Measurements from ENCODE around the gene CCDC57. TPM values are rescaled to one million over a fixed set of nuclear protein-coding genes. Genes with fewer than 3 reads are reported as not detected.
A peak's percentile ranks its signal among the peaks of the same experiment; 100 is the strongest.

Gene CCDC57
- polyA plus RNA-seq, 5 donors: 42.5 to 68.9 (median 64.8) TPM

- no peak for DNase-seq
These were observed 129.6 kb downstream of the CCDC57 start for GRCh38 chr17:82083009-82083408.

DNA sequence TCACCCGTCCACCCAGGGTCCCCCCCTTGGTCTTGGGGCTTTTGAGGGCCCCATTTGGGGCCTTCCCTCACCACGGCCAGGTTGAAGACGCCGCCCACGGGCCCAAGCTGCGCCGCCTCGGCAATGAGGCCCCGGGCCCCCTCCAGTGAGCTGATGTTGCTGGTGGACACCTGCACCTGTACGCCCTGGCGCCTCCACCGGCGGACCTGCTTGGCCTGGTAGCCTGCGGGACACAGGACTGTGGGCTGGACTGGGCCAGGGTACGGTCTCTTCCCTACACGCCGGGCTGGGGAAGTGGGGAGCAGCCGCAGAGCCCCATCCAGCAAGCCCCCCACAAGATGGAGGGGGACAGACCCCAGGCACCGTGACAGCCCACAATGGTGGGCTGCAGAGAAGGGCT lies 130.2 kb downstream of the CCDC57 start:
- DNase-seq: no peak

DNA sequence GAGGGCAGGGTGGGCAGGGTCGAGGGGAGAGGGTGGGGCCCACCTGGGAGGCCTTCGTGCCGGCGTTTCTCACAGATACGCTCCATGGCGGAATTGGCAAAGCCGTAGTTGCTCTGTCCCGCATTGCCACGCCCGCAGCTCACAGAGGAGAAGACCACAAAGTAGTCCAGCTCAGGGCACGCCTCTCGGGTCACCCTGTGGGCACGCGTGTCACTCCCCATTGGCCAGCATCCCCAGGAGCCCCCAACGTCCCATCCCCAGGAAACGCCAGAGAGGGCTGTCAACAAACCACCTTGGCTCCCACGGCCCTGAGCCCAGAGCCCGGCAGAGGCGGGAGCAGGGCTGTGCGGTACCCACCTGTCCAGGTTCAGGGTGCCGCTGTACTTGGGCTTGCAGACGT lies 130.7 kb downstream of the CCDC57 start:
- DNase-seq: no peak

- no peak for DNase-seq
These were observed 131.1 kb downstream of the CCDC57 start for GRCh38 chr17:82081546-82081945.

DNA sequence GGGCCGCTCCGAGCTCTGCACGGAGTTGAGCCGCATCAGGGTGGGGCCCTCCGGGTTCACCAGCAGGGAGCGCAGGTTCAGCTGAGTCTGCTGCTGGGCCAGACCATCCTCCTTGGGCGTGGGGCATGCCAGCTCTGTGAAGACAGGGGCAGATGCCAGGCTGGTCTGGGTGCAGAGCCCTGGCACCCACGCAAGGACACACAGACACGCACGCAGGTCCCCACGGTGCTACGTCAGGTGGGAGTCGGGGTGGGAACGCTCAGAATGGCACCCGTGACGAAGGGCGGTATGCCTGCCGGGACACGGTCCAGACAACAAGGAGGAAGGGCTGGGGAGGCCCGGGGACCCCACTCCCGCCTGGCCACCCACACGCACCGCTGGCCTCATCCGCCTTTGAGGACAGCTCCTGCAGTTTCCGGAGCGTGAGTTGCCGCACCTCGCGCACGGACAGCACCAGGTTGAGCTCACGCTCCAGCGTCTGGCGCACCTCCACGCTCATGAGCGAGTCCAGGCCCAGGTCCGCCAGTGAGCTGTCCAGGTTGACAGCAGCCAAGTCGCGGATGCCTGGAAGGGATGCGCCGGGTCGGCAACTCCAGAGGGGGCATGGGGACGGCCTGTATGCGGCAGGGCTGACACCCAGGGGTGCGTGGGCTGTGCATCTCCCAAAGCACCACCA lies 131.7 kb downstream of the CCDC57 start:
- DNase-seq: no peak

DNA sequence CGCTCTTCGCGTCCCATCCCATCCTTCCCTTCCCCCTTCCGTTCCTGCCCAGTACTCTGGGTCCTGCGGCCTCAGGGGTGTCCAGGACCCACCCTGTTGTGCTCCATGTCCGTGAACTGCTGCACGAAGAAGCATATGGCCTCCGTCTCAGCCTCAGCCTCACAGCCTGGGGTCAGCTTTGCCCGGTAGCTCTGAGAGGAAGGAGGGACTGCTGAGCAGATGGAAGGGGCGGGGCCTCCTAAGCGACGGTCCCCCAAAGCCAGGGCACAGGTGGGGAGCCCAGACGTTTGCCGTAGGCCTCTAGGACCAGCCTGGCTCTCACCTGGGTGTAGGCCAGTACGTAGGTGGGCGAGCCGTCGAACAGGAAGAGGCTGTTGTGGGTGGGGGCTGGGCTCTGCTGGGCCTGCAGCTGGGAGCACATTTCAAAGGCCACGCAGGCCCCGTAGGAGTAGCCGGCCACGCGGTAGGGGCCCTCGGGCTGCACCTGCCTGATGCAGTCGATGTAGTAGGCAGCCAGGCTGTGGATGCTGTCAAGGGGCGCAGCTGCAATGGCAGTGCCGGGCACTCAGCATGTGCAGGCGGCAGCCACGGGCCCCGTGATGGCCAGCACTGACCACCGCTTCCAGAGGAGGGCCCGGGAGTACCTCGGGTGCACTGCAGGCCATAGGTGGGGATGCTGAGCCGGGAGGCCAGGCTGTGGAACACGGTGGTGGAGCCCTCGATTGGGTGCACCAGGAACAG lies 132.4 kb downstream of the CCDC57 start:
- no peak for DNase-seq

GRCh38 chr17:82079001-82079677 lies 133.5 kb downstream of the CCDC57 start:
- no peak for DNase-seq

DNA sequence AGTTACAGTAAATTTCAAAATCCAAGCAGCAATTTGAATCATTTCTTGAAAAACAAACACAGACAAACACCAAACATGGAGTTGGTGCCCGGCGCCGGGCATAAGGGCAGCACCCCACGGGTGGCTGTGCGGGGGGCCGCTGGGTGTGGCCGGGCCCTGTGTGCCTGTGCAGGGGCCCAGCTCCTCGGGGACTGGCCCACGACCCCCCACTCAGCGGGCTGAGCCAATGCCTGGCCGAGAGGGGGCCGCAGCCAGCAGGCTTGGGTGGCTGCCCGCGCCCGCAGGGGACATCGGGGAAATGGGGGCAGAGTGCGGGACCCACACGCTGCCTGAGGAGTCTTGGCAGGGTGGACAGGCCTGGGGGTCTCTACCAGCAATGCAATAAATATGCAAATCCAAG lies 134.2 kb downstream of the CCDC57 start:
- no peak for DNase-seq

- no peak for DNase-seq
These were observed 134.9 kb downstream of the CCDC57 start for GRCh38 chr17:82077617-82078358.

DNA sequence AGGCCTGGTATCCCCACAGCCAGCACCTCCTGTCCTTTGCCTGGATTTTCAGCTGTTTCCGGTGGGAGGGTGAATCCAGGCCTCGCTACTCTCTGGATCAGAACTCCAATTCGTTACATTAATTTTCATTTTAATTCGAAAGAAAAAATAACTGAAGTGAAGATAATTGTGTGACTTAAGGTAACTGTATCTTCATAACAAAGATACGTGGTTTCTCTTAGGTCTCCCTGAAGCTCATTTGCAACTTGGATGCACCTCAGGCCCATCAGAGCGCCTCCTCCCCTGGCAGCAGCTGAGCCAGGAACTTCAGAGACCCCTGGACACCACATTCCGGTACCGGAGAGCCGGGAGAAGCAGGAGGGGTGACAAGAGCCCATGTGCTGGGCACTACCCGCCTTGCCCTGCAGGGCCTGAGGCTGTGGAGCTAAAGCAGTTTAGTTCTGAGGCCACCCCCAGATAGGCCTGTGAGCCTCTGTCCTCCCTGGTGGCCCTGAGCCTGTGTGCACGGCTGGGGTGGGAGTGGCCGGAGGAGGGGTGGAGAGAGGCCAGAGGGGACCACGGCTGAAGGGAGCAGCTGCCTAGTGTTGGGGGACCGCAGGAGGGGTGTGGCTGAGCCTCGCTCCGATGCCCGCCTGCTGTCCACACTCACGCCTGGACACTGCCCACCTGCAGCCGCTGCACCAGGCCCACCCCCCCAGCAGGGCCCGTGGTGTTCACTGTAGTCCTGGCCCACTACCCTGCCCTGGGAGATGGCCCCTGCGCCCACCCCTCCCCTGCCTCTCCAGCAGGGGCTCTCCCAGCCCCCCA lies 135.7 kb downstream of the CCDC57 start:
- no peak for DNase-seq

DNA sequence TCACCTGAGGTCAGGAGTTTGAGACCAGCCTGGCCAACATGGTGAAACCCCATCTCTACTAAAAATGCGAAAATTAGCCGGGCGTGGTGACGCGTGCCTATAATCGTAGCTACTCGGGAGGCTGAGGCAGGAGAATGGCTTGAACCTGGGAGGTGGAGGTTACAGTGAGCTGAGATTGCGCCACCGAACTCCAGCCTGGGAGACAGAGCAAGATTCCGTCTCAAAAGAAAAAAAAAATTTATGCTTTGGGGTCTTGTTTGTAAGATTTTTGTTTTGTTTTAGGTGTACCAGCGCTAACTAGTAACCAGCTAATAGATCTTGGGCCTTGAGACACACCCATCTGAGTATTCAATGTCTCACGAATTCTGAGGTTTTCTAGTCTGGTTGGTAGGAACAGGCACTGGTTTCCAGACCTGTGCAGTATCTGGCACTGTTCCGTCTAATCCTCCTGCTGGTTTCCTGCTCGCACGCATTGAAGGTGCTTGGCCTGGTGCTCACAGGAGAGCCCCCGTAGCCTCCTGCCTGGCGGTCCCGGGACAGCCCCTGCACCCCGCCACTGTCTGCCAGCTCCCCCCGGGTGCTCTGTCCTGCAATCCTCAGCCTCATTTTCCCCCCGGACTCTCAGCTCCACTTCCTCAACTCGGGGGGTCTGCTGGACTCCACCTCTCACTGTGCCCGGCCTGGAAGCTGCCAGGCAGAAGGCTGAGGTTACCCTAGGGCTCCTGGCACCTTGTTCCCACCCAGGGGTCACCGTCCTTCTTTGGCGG lies 136.4 kb downstream of the CCDC57 start:
- DNase-seq: no peak

DNA sequence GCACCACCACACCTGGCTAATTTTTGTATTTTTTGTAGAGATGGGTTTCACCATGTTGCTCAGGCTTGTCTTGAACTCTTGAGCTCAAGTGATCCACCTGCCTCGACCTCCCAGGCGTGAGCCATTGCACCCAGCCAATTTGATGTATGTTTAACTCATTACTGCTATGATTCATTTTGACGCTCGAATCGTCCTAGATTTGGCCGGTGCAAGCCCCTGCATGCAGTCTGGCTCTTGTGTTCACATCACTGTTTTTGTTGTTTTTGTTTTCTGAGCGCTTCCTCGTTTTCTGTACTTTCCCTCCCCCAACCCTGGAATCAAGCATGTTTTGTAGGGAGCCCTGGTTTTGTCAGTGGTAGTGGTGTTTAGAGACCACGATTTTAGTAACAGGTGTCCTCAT lies 139.2 kb downstream of the CCDC57 start:
- no peak for DNase-seq

DNA sequence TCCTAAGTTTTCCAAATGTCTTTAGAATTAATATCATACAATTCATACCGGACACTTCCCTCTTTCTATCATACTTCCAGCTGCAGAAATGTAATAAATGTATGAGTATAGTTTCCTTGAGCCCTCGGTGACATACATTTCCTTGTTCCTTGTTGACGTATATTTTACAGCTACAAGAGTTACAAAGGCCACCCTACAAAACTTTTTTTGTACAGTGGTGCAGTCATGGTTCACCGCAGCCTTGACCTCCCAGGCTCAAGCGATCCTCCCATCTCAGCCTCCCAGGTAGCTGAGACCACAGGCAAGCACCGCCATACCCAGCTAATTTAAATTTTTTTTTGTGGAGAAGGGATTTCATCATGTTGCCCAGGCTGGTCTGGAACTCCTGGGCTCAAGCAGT lies 139.8 kb downstream of the CCDC57 start:
- no peak for DNase-seq

GRCh38 chr17:82070611-82071010 lies 142.0 kb downstream of the CCDC57 start:
- DNase-seq: no peak

- DNase-seq: peak; percentile 43 to 61
These were observed 146.9 kb downstream of the CCDC57 start, which contains the start of gene DUS1L for GRCh38 chr17:82065638-82066303. DUS1L (minus strand) TSS chr17:82065804; CDS start chr17:82065059, 745 bp downstream.

GRCh38 chr17:82065193-82065637 lies 147.4 kb downstream of the CCDC57 start:
- no peak for DNase-seq

DNA sequence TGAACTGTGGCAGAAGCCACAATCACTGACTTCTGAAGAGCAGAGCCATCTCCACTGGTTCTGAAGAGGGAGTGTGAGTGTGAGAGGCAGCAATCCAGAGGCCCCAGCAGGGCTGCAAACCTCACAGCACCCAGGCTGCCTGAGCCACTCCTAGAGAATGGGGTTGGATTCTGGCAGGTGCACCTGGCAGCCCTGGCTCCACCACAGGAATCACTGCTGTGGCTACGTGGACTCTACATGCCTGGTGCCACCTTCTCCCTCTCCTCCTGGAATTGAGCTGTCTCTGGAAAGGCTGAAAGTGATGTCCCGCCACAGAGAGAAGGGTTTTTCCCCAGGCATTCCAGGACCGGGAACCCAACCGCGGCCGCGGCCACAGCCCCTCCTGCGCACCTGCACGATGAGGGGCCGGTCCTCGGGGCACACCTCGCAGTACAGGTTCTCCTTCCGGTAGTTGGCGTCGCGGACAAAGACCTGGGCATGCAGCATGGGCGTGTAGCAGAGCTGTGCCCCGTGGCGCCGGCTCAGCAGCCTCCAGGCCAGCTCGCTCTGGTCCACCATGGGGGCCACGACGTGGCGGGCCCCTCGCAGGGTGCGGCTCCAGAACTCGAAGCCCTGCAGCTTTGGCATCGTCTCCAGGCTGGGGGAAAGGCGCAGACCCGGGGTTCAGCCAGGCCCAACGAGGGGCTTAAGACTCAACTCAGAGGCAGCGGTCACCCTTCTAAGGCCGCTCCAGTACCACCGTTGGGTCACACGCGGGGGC lies 148.0 kb downstream of the CCDC57 start:
- no peak for DNase-seq

- DNase-seq: no peak
These were observed 148.9 kb downstream of the CCDC57 start for GRCh38 chr17:82063424-82064415.
